Measurements from ENCODE around the gene PIEZO2. TPM values are rescaled to one million over a fixed set of nuclear protein-coding genes. Genes with fewer than 3 reads are reported as not detected.
A peak's percentile ranks its signal among the peaks of the same experiment; 100 is the strongest.
"Not testable (repeated sequence)": the region's sequence is repeated elsewhere in the genome, so short reads cannot be mapped to it uniquely, and the experiment has no call there.

Gene PIEZO2
- polyA plus RNA-seq (2012; ENCODE audit: low read depth, missing spikeins): 35.8 TPM

- peak; percentile 90 for FAIRE-seq
- peak; percentile 96 for DNase-seq (ENCODE audit: insufficient read length, low spot score)
- peak; percentile 76 for TF ChIP-seq POLR2AphosphoS5 (IDR thresholded peaks at IDR 0.05; ENCODE audit: low read depth, low read length)
- TF ChIP-seq POLR2A (IDR thresholded peaks at IDR 0.05; ENCODE audit: low read depth, low read length): peak; percentile 85
- no peak for TF ChIP-seq PAX5 (IDR thresholded peaks at IDR 0.05; ENCODE audit: insufficient read depth, low read length, severe bottlenecking)
- TF ChIP-seq SPI1 (IDR thresholded peaks at IDR 0.05; ENCODE audit: low read depth, low read length): peak; percentile 90
- no peak; the same call in 1 of the 2 replicates for TF ChIP-seq POU2F2 (IDR thresholded peaks at IDR 0.05; ENCODE audit: low read depth, low read length)
- TF ChIP-seq TAF1 (IDR thresholded peaks at IDR 0.05; ENCODE audit: low read depth, low read length): peak; percentile 94
Observed at GRCh38 chr18:11149441-11150270, at the start of gene PIEZO2. Gene PIEZO2 (minus strand): TSS chr18:11149569. CDS start chr18:11148588, 981 bp downstream.

GRCh38 chr18:11183637-11184036 lies 34.3 kb upstream of the PIEZO2 start:
- FAIRE-seq: no peak
- TF ChIP-seq SPI1 (IDR thresholded peaks at IDR 0.05; ENCODE audit: low read depth, low read length) (no peak), POLR2AphosphoS5 (IDR thresholded peaks at IDR 0.05; ENCODE audit: low read depth, low read length) (no peak), POLR2A (IDR thresholded peaks at IDR 0.05; ENCODE audit: low read depth, low read length) (no peak), POU2F2 (IDR thresholded peaks at IDR 0.05; ENCODE audit: low read depth, low read length) (no peak), PAX5 (IDR thresholded peaks at IDR 0.05; ENCODE audit: insufficient read depth, low read length, severe bottlenecking) (no peak), TAF1 (IDR thresholded peaks at IDR 0.05; ENCODE audit: low read depth, low read length) (no peak)
- DNase-seq (ENCODE audit: insufficient read length, low spot score): no peak

- not testable (repeated sequence) for DNase-seq (ENCODE audit: insufficient read length, low spot score); FAIRE-seq
Observed at GRCh38 chr18:11181629-11182028, 32.3 kb upstream of the PIEZO2 start.

GRCh38 chr18:11179959-11180519 lies 30.7 kb upstream of the PIEZO2 start:
- DNase-seq (ENCODE audit: insufficient read length, low spot score): no peak
- no peak for TF ChIP-seq SPI1 (IDR thresholded peaks at IDR 0.05; ENCODE audit: low read depth, low read length)
- no peak for TF ChIP-seq PAX5 (IDR thresholded peaks at IDR 0.05; ENCODE audit: insufficient read depth, low read length, severe bottlenecking)
- no peak for TF ChIP-seq POLR2AphosphoS5 (IDR thresholded peaks at IDR 0.05; ENCODE audit: low read depth, low read length)
- no peak for TF ChIP-seq TAF1 (IDR thresholded peaks at IDR 0.05; ENCODE audit: low read depth, low read length)
- TF ChIP-seq POLR2A (IDR thresholded peaks at IDR 0.05; ENCODE audit: low read depth, low read length): no peak
- TF ChIP-seq POU2F2 (IDR thresholded peaks at IDR 0.05; ENCODE audit: low read depth, low read length): no peak
- FAIRE-seq: no peak

GRCh38 chr18:11178951-11179549 lies 29.7 kb upstream of the PIEZO2 start:
- DNase-seq (ENCODE audit: insufficient read length, low spot score) (no peak), FAIRE-seq (no peak)
- no peak for TF ChIP-seq PAX5 (IDR thresholded peaks at IDR 0.05; ENCODE audit: insufficient read depth, low read length, severe bottlenecking)
- no peak for TF ChIP-seq POU2F2 (IDR thresholded peaks at IDR 0.05; ENCODE audit: low read depth, low read length)
- no peak for TF ChIP-seq POLR2AphosphoS5 (IDR thresholded peaks at IDR 0.05; ENCODE audit: low read depth, low read length)
- no peak for TF ChIP-seq SPI1 (IDR thresholded peaks at IDR 0.05; ENCODE audit: low read depth, low read length)
- no peak for TF ChIP-seq TAF1 (IDR thresholded peaks at IDR 0.05; ENCODE audit: low read depth, low read length)
- no peak for TF ChIP-seq POLR2A (IDR thresholded peaks at IDR 0.05; ENCODE audit: low read depth, low read length)

GRCh38 chr18:11177382-11177781 lies 28.0 kb upstream of the PIEZO2 start:
- TF ChIP-seq POU2F2 (IDR thresholded peaks at IDR 0.05; ENCODE audit: low read depth, low read length): no peak
- TF ChIP-seq POLR2A (IDR thresholded peaks at IDR 0.05; ENCODE audit: low read depth, low read length): no peak
- TF ChIP-seq TAF1 (IDR thresholded peaks at IDR 0.05; ENCODE audit: low read depth, low read length): no peak
- no peak for TF ChIP-seq PAX5 (IDR thresholded peaks at IDR 0.05; ENCODE audit: insufficient read depth, low read length, severe bottlenecking)
- no peak for TF ChIP-seq POLR2AphosphoS5 (IDR thresholded peaks at IDR 0.05; ENCODE audit: low read depth, low read length)
- no peak for TF ChIP-seq SPI1 (IDR thresholded peaks at IDR 0.05; ENCODE audit: low read depth, low read length)
- DNase-seq (ENCODE audit: insufficient read length, low spot score) (no peak), FAIRE-seq (peak; percentile 20)

- TF ChIP-seq SPI1 (IDR thresholded peaks at IDR 0.05; ENCODE audit: low read depth, low read length) (no peak), PAX5 (IDR thresholded peaks at IDR 0.05; ENCODE audit: insufficient read depth, low read length, severe bottlenecking) (no peak), POU2F2 (IDR thresholded peaks at IDR 0.05; ENCODE audit: low read depth, low read length) (no peak), POLR2A (IDR thresholded peaks at IDR 0.05; ENCODE audit: low read depth, low read length) (no peak), POLR2AphosphoS5 (IDR thresholded peaks at IDR 0.05; ENCODE audit: low read depth, low read length) (no peak), TAF1 (IDR thresholded peaks at IDR 0.05; ENCODE audit: low read depth, low read length) (no peak)
- DNase-seq (ENCODE audit: insufficient read length, low spot score): no peak
- FAIRE-seq: no peak
Observed at GRCh38 chr18:11176481-11176881, 27.1 kb upstream of the PIEZO2 start.

GRCh38 chr18:11175266-11175979 lies 26.1 kb upstream of the PIEZO2 start:
- no peak for DNase-seq (ENCODE audit: insufficient read length, low spot score)

GRCh38 chr18:11174179-11174578 lies 24.8 kb upstream of the PIEZO2 start:
- not testable (repeated sequence) for DNase-seq (ENCODE audit: insufficient read length, low spot score); FAIRE-seq

More at GRCh38 chr18:11175266-11175979, 26.1 kb upstream of the PIEZO2 start:
- no peak for FAIRE-seq
- TF ChIP-seq PAX5 (IDR thresholded peaks at IDR 0.05; ENCODE audit: insufficient read depth, low read length, severe bottlenecking) (no peak), POU2F2 (IDR thresholded peaks at IDR 0.05; ENCODE audit: low read depth, low read length) (no peak), POLR2AphosphoS5 (IDR thresholded peaks at IDR 0.05; ENCODE audit: low read depth, low read length) (no peak), SPI1 (IDR thresholded peaks at IDR 0.05; ENCODE audit: low read depth, low read length) (no peak), TAF1 (IDR thresholded peaks at IDR 0.05; ENCODE audit: low read depth, low read length) (no peak)

Data from GM12891 (cell line).